Activated naive CD4-positive, alpha-beta T cell treated with anti-CD3 and anti-CD28 coated beads, Interleukin-2, amount 10 ng/mL, durations not matched to agents 7 days and 5 days (primary cell): ENCODE measurements around the gene TJP2.

ENCODE experiments used
- CTCF ChIA-PET: fragments of 350-600 bp; sonication (Branson Sonifier 250); formaldehyde crosslinking; loops from one replicate; lab custom pipeline; 2021; ENCODE audit warnings: antibody characterized with exemption; lab: Charles Lee
- DNase-seq: peaks from one replicate; pipeline ENCODE4 v3.0.0-alpha.2; 2020
- H3K27ac Mint-ChIP-seq: one replicate; pipeline ENCODE4 v1.8.0; 2021; ENCODE audit warnings: mild to moderate bottlenecking, moderate library complexity, mixed read lengths
- H3K27me3 Mint-ChIP-seq: one replicate; pipeline ENCODE4 v1.8.0; 2021; ENCODE audit warnings: mild to moderate bottlenecking, mixed read lengths
- H3K36me3 Mint-ChIP-seq: one replicate; pipeline ENCODE4 v1.8.0; 2021; ENCODE audit warnings: mixed read lengths
- H3K4me1 Mint-ChIP-seq: one replicate; pipeline ENCODE4 v1.8.0; 2021; ENCODE audit warnings: mixed read lengths
- H3K4me3 Mint-ChIP-seq: one replicate; pipeline ENCODE4 v1.8.0; 2021; ENCODE audit warnings: mild to moderate bottlenecking, moderate library complexity, mixed read lengths
- H3K9me3 Mint-ChIP-seq: one replicate; pipeline ENCODE4 v1.8.0; 2021; ENCODE audit warnings: mixed read lengths

The TJP2 gene

GRCh38 chr9:69307446-69308205 is 133.5 kb downstream of the TJP2 start:
- DNase-seq: no peak
- H3K27ac Mint-ChIP-seq: no peak overlapping the region

GRCh38 chr9:69308206-69308931 is 134.3 kb downstream of the TJP2 start:
- no peaks in the 10 kb centered on the region for H3K27me3 Mint-ChIP-seq
- DNase-seq: no peak
- no peaks in the 10 kb centered on the region for H3K36me3 Mint-ChIP-seq
- no peak overlapping the region for H3K4me3 Mint-ChIP-seq
- peaks cover 8% of the 10 kb centered on the region for H3K9me3 Mint-ChIP-seq
- CTCF ChIA-PET: no interaction called here
- H3K27ac Mint-ChIP-seq: no peak overlapping the region
- no peaks in the 10 kb centered on the region for H3K4me1 Mint-ChIP-seq

More at GRCh38 chr9:69307446-69308205, 133.5 kb downstream of the TJP2 start:
- CTCF ChIA-PET: no interaction called here
- Mint-ChIP-seq H3K4me3 (no peak overlapping the region), H3K4me1 (no peaks in the 10 kb centered on the region), H3K36me3 (no peaks in the 10 kb centered on the region), H3K27me3 (no peaks in the 10 kb centered on the region), H3K9me3 (peaks cover 7% of the 10 kb centered on the region)

DNA sequence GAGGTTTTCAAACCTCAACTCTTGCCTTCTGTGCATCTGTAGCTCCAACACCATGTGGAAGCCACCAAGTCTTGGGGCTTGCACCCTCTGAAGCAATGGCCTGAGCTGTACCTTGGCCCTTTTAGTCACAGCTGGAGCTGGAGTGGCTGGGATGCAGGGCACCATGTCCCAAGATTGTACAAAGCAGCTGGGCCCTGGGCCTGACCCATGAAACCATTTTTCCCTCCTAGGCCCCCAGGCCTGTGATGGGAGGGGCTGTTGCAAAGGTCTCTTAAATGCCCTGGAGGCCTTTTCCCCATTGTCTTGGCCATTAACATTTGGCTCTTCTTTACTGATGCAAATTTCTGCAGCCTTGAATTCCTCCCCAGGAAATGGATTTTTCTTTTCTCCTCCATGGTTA is 139.1 kb downstream of the TJP2 start:
- Mint-ChIP-seq H3K4me3 (no peak overlapping the region), H3K9me3 (peaks cover 15% of the 10 kb centered on the region), H3K4me1 (no peaks in the 10 kb centered on the region), H3K27me3 (no peaks in the 10 kb centered on the region), H3K27ac (no peak overlapping the region), H3K36me3 (peaks cover 2% of the 10 kb centered on the region)
- no peak for DNase-seq
- CTCF ChIA-PET: no interaction called here

- Mint-ChIP-seq H3K27me3 (peaks cover 4% of the 10 kb centered on the region), H3K36me3 (peaks cover 2% of the 10 kb centered on the region), H3K4me1 (no peaks in the 10 kb centered on the region), H3K4me3 (no peak overlapping the region), H3K27ac (no peak overlapping the region), H3K9me3 (peaks cover 15% of the 10 kb centered on the region)
- DNase-seq: no peak
- CTCF ChIA-PET: no interaction called here
Measured at GRCh38 chr9:69314547-69314946, 140.5 kb downstream of the TJP2 start.

DNA sequence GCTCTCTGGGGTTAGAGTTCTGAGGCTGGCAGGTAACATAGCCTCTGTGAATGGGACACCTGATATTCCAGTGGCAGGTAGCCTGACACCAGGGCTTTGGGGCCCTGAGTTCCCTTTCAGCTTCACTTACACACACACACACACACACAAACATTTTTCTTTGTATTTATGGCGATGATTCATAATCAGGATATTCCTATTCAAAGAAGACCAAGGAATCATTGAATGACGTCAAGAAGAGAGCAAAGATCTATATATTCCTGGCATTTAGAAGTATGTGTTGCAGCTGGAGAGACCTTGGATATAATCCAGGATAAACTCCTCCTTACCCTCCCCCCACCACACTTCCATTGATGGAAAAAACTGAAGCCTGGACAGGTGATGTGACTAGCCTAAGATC is 143.0 kb downstream of the TJP2 start:
- Mint-ChIP-seq H3K4me3 (no peak overlapping the region), H3K9me3 (peaks cover 12% of the 10 kb centered on the region), H3K27me3 (peaks cover 20% of the 10 kb centered on the region), H3K36me3 (peaks cover 2% of the 10 kb centered on the region), H3K4me1 (no peaks in the 10 kb centered on the region), H3K27ac (no peak overlapping the region)
- CTCF ChIA-PET: no interaction called here
- no peak for DNase-seq

DNA sequence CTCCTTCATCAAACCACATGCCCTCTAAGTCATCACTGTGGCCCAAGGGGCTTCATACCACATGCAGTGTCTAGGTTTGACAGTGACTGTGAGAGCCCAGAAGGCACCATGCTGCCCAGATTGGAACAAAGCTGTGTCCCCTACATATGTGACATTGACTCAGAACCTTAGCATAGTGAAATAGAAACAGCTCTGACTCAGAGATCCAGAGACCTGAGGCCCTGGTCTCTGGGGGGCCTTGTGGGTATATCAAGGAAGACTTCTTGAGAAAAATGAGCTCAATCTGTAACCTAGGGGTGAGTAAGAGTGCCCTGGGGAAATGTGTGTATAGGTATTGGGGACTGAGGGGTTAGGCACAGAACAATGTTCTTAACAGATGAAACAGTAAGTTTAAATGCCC is 143.8 kb downstream of the TJP2 start:
- H3K27ac Mint-ChIP-seq: no peak overlapping the region
- H3K9me3 Mint-ChIP-seq: peaks cover 8% of the 10 kb centered on the region
- CTCF ChIA-PET: no interaction called here
- peaks cover 20% of the 10 kb centered on the region for H3K27me3 Mint-ChIP-seq
- no peak overlapping the region for H3K4me3 Mint-ChIP-seq
- DNase-seq: no peak
- H3K36me3 Mint-ChIP-seq: peaks cover 2% of the 10 kb centered on the region
- H3K4me1 Mint-ChIP-seq: no peaks in the 10 kb centered on the region

DNA sequence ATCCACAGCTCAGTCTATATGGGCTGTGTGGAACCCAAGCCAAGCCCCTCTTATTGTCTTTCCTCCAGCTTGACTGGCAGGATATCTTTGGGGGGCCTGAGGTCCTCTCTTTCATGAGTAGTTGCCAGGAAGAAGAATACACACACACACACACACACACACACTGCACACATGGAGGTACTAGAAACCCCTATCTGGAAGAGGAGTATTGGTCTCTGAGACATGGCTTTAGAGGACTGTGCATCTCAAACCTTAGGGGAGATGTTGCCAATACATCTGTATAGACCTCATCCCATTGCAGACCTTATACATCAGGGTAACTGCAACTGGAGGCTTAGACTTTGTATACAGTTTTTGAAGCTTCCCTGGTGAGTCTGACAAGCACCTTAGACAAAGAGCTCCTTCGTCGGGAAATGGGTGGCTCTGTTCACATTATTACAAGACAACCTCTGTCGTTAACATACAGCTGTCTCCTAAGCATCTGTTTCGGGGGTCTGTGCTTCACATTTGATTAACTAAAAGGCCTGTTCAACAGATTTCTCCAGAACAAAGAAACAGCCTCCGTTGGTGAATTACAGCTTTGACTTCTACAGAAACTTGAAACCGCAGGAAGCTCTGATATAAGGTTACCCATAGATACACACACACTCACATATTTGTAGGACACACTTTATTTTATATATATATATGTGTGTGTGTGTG is 145.4 kb downstream of the TJP2 start:
- H3K27ac Mint-ChIP-seq: no peak overlapping the region
- no peak for DNase-seq
- no peak overlapping the region for H3K4me3 Mint-ChIP-seq
- no peaks in the 10 kb centered on the region for H3K36me3 Mint-ChIP-seq
- no peaks in the 10 kb centered on the region for H3K4me1 Mint-ChIP-seq
- CTCF ChIA-PET: no interaction called here
- H3K9me3 Mint-ChIP-seq: no peaks in the 10 kb centered on the region
- peaks cover 36% of the 10 kb centered on the region for H3K27me3 Mint-ChIP-seq

DNA sequence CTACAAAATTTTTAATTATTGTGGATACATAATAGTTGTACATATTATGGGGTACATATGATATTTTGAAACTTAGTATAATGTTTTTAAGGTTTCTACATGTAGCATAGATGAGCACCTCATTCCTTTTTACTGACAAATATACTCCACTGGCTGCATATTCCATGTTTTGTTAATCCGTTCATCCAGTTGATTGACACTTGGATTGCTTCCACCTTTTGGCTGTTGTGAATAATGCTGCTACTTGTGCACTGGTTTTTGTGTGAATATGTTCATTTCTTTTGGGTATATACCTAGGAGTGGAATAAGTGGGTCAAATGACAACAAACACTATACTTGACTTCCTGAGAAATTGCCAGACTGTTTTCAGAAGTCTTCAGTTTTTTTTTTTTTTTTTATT is 148.2 kb downstream of the TJP2 start:
- no peak for DNase-seq
- no peak overlapping the region for H3K4me3 Mint-ChIP-seq
- H3K27me3 Mint-ChIP-seq: peaks cover 63% of the 10 kb centered on the region
- H3K36me3 Mint-ChIP-seq: no peaks in the 10 kb centered on the region
- H3K27ac Mint-ChIP-seq: no peak overlapping the region
- CTCF ChIA-PET: no interaction called here
- peaks cover 7% of the 10 kb centered on the region for H3K4me1 Mint-ChIP-seq
- no peaks in the 10 kb centered on the region for H3K9me3 Mint-ChIP-seq

DNA sequence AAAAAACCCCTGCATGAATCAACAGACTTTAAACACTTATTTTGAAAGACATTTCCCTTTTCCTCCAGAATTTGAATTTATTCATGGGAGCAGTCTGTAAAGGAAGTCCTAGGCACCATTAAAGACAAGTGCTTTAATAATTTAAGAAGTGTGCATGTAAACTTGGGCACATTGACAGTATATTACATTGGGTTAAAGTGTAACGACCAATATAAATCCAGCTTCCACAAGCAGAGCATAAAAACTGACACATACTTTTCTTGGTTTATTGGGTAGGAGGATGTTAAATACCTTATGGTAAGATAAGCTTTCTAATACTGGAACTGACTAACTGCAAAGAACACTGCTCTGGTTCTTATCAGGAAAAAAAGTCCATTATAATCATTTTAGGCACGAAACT is 149.8 kb downstream of the TJP2 start:
- Mint-ChIP-seq H3K27ac (no peak overlapping the region), H3K36me3 (no peaks in the 10 kb centered on the region), H3K4me3 (no peak overlapping the region), H3K4me1 (peaks cover 7% of the 10 kb centered on the region), H3K9me3 (no peaks in the 10 kb centered on the region), H3K27me3 (peaks cover 67% of the 10 kb centered on the region)
- CTCF ChIA-PET: no interaction called here
- DNase-seq: no peak
